ENCODE results near the gene CCNY.

DNA sequence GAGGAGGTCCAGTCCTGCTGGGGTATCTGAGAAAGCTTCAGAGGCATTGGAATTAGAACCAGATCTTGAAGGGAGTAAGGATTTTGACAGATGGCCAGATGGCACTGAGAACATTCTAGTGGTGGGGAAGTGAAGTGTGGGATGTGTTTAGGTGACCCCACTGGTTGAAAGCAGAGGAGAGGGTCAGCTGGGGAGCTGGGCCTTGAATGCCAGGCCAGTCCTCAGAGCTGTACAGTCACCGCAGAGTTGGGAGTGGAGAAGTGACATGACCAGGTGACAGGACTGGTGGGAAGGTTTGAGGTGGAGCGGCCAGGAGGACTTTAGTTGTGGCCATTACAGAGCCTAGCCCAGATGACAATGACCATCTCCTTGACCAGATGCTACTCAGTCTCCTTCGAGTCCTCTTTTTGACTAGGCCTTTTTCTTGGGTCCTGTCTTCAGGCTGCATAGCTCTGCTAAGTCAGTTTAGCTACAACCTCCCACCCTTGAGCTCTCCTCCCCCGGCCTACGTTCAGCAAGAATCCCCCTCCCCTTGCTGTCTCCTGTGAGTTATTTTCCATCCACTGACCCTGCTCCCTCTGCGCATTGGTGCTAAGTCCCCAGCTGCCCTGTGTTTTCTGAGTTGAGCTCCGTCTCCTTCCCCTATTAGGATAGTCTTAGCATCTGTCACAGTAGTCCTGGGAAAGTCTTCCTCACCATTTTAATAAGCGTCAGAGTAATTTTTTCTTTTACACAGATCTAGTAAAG is 56.3 kb downstream of the CCNY start:
- TF ChIP-seq CTCF (IDR thresholded peaks at IDR 0.05 in 4 of 5, conservative IDR thresholded peaks at IDR 0.05 in 1 of 5), result no peak
- TF ChIP-seq POLR2A (IDR thresholded peaks at IDR 0.05), result no peak
